ENCODE data around the gene PLXNA4.

The PLXNA4 gene

GRCh38 chr7:132123773-132124172 is 452.5 kb downstream of the PLXNA4 start:
- DNase-seq = no peak

DNA sequence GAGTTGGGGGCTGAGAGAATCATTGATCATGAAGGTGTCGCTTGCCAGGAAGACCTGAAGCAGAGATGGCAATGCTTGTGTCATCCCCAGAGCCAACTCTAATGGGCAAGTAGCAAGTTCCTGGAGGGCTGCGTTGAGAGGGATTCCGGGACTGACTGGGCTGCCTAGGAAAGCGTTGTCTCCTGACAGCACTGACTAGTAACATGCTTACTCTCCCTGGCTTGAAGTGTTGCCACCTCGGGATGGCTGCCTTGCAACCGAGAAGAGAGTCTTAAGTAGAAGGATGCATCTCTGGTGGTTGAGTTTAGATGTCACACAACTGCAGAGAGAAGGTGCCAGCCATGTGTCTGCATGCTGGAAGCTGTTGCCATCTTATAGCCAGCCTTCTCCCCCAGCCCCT is 453.4 kb downstream of the PLXNA4 start:
- DNase-seq = no peak

- DNase-seq = no peak
Observed at GRCh38 chr7:132121987-132122386, 454.3 kb downstream of the PLXNA4 start.

- no peak for DNase-seq
Observed at GRCh38 chr7:132118641-132119040, 457.6 kb downstream of the PLXNA4 start.

GRCh38 chr7:132117636-132118035 is 458.6 kb downstream of the PLXNA4 start:
- DNase-seq = no peak

DNA sequence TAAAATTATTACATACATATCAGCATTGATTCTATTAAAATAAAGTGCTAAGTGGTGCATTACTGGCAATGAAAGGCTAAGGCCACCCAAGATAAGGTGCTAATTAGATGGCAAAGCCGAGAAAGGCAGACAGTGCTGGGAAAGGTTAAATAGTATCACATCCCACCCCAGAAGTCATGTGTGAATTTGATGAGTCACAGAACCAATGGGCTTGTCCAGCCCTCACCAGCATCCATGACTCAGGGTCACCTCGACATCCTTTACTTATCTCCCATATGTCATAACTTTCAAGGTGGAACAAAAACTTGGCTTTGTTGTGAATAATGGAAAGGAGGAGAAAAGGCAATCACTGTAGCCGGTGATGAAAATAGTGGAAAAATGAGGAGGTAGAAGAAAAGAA is 459.1 kb downstream of the PLXNA4 start:
- DNase-seq = peak; percentile 60

- peak; percentile 70 for DNase-seq
Observed at GRCh38 chr7:132116369-132116768, 459.9 kb downstream of the PLXNA4 start.

DNA sequence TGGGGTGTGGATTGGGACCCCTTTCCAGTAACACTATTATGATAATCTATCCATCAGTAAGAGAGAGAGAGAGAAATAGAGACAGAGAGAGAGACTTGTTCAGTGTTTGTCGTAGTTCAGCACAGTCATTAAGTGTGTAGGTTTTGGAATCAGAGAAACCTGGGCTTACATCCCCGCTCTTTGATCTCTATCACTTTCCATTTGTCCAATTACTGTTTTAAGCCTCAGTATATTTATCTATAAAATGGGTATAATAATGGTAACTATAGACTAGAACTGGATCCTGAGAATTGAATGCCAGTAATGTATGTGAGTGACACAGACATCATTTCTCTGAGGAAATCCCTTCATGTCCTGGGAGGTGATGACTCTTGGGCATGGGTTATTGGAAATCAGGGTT is 460.5 kb downstream of the PLXNA4 start:
- DNase-seq = no peak

GRCh38 chr7:132115028-132115427 is 461.2 kb downstream of the PLXNA4 start:
- no peak for DNase-seq

GRCh38 chr7:132114411-132114810 is 461.9 kb downstream of the PLXNA4 start:
- DNase-seq = no peak

GRCh38 chr7:132113536-132114371 is 462.5 kb downstream of the PLXNA4 start:
- DNase-seq = peak; percentile 85

DNA sequence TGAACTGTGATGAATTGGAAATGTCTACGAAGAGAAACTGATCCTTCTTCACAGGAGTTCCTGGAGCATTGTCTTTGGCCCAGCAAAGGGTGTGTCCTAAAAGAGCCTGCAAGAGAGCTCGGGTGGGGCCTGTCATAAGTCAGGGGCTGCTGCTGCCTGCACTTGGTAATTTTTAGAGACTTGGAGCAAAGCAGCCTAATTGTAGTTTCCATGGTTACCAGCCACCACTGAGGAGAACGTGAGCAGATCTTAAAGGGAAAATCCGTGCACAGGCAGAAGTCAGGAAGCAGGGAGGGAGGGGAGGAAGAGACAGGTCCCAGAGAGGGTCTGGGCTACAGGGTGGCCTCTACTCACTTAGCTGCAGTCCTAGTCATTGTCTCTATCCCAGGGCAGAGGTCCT is 463.6 kb downstream of the PLXNA4 start:
- no peak for DNase-seq

- no peak for DNase-seq
Observed at GRCh38 chr7:132112106-132112505, 464.2 kb downstream of the PLXNA4 start.

GRCh38 chr7:132110692-132111091 is 465.6 kb downstream of the PLXNA4 start:
- DNase-seq = no peak

DNA sequence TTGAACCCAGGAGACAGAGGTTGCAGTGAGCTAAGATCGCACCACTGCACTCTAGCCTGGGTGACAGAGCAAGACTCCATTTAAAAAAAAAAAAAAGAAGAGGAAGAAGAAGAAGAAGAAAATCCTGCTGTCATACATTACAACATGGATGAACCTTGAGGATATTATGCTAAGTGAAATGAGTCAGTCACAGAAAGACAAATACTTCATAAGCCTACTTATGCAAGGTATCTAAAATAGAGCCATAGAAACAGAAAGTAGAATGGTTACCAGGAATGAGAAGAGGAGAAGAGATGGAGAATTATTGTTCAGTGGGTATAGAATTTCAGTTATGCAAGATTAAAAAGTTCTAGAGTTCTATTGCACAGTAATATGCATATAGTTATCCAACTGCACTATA is 466.5 kb downstream of the PLXNA4 start:
- DNase-seq = no peak

DNA sequence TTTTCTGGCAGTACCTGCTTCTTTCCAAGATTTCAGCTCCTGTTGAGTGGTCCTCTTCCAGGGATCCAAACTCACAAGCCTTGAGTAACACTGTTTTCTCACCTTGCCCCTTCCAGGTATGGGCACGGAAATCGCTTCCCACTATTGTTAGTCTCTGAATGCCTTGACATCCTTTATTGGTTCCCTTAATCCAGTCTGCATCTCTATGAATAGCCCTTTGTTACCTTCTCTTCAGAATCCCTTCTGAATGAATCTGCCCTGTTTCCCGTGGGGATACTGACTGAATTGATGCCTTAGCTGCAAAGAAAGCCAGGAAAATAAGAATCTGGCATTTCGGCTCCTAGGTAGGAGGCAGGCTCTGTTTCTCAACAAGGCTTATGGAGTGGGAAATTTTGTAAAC is 467.7 kb downstream of the PLXNA4 start:
- no peak for DNase-seq

GRCh38 chr7:132106491-132106890 is 469.8 kb downstream of the PLXNA4 start:
- DNase-seq = no peak

DNA sequence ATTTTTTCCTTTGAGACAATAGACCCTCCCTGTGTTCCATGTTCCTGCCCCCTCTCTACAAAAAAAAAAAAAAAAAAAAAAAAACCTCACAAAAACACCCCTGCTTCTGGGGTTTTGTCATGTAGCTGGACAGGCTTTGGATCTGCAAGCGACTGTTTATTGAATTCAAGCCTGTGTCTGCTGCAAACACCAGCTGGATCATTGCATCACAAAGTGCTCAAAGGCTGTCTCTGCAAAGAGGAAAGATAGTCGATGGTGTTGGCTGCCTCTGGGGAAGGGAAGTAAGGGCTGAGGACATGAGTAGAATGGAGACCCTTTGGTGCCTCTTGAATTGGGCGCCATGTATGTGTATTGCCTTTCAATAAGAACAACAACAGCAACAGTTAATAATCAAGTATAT is 471.2 kb downstream of the PLXNA4 start:
- no peak for DNase-seq

GRCh38 chr7:132103718-132104117 is 472.6 kb downstream of the PLXNA4 start:
- no peak for DNase-seq

- no peak for DNase-seq
Observed at GRCh38 chr7:132102942-132103341, 473.3 kb downstream of the PLXNA4 start.

GRCh38 chr7:132102391-132102790 is 473.9 kb downstream of the PLXNA4 start:
- no peak for DNase-seq

DNA sequence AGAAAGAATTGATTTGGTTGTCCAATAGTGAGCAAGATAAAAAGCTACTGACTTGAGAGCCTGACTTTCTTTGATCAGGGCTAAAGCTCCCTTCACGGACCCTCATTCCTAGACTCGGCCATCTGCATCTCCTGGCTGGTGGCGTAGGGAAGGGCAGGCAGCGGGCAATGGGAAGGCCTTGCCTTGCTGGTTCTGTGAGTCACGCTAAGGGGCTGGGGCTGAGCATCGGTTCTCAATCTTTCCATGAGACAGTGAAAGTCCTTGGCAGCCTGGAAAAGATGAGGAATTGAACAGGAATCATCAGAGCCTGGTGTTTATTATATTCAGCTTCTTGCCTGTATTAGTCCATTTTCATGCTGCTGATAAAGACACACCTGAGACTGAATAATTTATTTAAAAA is 475.3 kb downstream of the PLXNA4 start:
- DNase-seq = no peak

DNA sequence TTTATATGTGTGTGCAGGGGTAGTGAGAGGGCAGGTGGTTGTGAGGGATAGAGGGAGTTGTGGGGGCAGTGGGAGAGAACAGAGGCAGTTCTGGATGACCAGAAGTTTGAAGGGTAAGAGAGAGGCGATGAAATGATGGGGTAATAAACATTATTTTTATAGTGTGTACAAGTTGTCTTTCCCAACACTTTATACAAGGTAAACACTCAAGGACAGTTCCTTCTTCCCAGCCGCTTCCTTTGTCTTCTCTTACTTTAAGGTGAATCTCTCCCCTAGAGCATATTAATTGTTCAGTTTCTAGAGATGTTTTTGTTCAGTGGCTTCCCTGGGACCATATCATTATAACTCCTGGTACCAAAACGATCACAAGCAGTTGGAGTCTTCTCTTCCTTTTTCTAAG is 475.8 kb downstream of the PLXNA4 start:
- no peak for DNase-seq

DNA sequence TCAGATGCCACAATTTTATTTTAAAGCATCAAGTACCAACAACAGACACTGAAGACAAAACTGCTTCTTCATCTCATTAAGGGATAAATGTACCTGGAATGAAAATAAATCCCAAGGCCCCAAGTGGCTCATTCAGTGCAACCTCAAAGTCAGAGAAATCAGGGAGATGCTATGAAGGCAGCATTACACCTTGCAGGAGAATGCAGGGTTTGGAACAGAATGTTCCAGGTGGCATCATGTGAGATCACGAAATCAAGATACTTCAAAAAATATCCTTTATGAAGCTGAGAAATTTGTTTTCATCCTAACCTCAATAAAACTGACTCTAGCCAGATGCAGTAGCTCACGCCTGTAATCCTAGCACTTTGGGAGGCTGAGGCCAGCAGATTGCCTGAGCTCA is 477.1 kb downstream of the PLXNA4 start:
- DNase-seq = no peak

DNA sequence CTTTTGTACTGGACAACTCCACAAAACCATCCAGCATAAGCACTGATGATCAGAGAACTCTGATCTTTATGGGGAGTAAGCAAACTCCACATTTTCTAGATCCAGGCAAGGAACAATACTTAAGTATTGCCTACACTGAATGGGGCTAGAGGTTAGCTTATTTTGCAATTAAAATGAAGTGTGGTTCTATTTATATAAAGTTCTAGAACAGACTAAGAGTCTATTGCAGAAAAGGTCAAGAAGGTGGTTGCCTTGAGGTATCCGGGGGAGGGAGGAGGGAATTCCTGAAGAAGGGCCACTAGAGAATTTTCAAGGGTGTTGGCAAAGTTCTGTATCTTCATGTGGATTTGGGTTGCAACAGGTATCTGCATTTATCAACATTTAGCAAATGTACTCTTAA is 477.9 kb downstream of the PLXNA4 start:
- DNase-seq = no peak
